Measurements from ENCODE around the gene PHF24.

The PHF24 gene

DNA sequence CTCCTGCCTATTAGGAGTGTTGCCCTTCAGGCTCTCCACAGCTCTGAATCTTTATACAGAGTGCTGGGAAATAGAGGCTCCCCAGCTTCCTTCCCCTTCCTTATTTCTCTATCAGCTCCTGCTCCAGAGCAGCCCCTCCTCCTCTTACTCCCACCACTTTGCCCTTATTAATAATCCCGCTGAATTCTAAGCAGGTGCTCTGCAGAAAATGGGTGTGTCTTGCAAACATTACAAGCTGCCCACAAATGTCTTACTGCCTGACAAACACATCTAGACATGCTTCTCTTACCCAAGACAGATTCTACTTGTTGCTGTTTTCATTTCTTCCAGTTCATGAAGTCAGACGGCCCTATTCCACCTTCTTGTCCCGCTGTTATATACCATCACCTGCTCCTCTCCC is 6.4 kb downstream of the PHF24 start:
- no peak overlapping the region for H3K4me3 ChIP-seq (replicated peaks in 1 of 2; ENCODE audit: low read depth in 2 of 2, low read length in 2 of 2)
- DNase-seq (ENCODE audit: low read depth in 2 of 2) = no peak
- TF ChIP-seq, protein P1, sequence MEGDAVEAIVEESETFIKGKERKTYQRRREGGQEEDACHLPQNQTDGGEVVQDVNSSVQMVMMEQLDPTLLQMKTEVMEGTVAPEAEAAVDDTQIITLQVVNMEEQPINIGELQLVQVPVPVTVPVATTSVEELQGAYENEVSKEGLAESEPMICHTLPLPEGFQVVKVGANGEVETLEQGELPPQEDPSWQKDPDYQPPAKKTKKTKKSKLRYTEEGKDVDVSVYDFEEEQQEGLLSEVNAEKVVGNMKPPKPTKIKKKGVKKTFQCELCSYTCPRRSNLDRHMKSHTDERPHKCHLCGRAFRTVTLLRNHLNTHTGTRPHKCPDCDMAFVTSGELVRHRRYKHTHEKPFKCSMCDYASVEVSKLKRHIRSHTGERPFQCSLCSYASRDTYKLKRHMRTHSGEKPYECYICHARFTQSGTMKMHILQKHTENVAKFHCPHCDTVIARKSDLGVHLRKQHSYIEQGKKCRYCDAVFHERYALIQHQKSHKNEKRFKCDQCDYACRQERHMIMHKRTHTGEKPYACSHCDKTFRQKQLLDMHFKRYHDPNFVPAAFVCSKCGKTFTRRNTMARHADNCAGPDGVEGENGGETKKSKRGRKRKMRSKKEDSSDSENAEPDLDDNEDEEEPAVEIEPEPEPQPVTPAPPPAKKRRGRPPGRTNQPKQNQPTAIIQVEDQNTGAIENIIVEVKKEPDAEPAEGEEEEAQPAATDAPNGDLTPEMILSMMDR (IDR thresholded peaks at IDR 0.05; ENCODE audit: low read depth, low read length) = no peak

DNA sequence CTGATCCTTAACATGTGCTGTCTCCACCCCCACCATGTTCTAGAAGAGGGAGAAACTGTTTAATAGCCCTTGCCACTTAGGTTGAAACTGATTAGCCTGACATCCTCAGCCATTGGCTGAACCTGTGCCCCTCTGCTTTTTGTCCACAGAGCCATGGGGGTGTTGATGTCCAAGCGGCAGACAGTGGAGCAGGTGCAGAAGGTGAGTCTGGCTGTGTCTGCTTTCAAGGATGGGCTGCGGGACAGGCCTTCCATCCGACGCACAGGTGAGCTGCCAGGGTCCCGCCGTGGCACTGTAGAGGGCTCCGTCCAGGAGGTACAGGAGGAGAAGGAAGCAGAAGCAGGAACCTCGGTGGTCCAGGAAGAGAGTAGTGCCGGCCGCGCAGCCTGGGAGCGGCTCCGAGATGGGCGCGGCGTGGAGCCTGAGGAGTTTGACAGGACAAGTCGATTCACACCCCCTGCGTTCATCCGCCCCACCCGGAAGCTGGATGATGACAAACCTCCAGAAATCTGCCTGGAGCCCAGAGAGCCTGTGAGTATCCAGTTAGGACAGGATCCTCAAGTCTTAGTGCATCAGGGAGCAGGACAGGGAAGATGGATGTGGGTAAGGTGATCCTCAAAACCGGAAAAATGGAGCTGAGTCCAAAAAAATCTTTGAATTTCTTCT is 13.2 kb downstream of the PHF24 start:
- no peak for DNase-seq (ENCODE audit: low read depth in 2 of 2)
- TF ChIP-seq, protein P1 (IDR thresholded peaks at IDR 0.05; ENCODE audit: low read depth, low read length) = no peak

DNA sequence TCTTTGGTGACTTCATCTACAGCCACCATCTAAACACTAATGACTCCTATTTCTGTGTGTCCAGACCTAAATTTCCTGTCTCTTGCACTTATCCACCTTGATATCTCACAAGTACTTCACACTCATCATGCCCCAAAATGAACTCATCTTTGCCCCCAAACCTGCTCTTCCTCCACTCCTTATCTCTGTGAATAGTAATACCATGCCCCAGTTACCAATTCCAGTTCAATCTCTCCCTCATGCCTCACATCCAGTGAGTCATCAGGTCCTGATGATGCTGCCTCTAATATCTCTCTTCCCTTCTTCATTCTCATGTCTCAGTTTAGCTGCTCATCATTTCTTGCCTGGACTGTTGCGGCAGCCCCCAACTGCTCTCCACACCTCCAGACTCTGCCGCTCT is 16.6 kb downstream of the PHF24 start:
- no peak overlapping the region for H3K4me3 ChIP-seq (replicated peaks in 1 of 2; ENCODE audit: low read depth in 2 of 2, low read length in 2 of 2)
- TF ChIP-seq, protein P1 (IDR thresholded peaks at IDR 0.05; ENCODE audit: low read depth, low read length) = no peak
- DNase-seq (ENCODE audit: low read depth in 2 of 2) = no peak

More for the DNA sequence above, 13.2 kb downstream of the PHF24 start:
- H3K4me3 ChIP-seq (replicated peaks in 1 of 2; ENCODE audit: low read depth in 2 of 2, low read length in 2 of 2) = no peak overlapping the region

DNA sequence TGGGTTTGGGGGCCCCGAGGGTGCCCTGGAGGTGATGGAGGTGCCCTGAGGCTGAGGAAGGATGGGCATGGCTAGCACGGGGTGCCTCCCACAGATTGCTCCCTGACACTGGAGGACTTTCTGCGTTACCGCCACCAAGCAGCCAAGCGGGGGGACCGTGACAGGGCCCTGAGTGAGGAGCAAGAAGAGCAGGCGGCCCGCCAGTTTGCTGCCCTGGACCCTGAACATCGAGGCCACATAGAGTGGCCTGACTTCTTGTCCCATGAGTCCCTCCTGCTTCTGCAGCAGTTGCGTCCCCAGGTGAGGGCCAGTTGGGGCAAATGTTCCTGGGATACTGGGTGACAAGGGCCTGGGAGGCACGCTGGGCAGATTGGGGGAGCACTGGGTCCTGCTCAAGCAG is 18.4 kb downstream of the PHF24 start:
- DNase-seq (ENCODE audit: low read depth in 2 of 2) = no peak
- TF ChIP-seq, protein P1 (IDR thresholded peaks at IDR 0.05; ENCODE audit: low read depth, low read length) = no peak

DNA sequence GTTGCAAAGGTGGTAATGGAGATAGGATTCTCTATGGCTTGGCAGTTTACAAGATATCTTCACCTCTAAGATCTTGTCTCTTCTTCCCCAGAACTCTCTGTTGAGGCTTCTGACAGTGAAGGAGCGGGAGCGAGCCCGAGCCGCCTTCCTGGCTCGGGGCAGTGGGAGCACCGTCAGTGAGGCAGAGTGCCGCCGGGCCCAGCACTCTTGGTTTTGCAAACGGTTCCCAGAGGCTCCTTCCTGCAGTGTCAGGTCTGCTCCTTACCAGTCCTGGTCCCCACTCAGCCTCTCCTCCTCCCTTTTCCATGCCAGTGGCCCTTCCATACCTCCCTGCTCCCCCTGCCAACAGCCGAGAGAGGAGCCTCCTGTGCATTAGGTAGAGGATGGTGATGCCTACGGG is 18.9 kb downstream of the PHF24 start:
- DNase-seq (ENCODE audit: low read depth in 2 of 2) = no peak
- H3K4me3 ChIP-seq (replicated peaks in 1 of 2; ENCODE audit: low read depth in 2 of 2, low read length in 2 of 2) = no peak overlapping the region
- TF ChIP-seq, protein P1 (IDR thresholded peaks at IDR 0.05; ENCODE audit: low read depth, low read length) = no peak

More for the DNA sequence above, 18.4 kb downstream of the PHF24 start:
- no peak overlapping the region for H3K4me3 ChIP-seq (replicated peaks in 1 of 2; ENCODE audit: low read depth in 2 of 2, low read length in 2 of 2)

DNA sequence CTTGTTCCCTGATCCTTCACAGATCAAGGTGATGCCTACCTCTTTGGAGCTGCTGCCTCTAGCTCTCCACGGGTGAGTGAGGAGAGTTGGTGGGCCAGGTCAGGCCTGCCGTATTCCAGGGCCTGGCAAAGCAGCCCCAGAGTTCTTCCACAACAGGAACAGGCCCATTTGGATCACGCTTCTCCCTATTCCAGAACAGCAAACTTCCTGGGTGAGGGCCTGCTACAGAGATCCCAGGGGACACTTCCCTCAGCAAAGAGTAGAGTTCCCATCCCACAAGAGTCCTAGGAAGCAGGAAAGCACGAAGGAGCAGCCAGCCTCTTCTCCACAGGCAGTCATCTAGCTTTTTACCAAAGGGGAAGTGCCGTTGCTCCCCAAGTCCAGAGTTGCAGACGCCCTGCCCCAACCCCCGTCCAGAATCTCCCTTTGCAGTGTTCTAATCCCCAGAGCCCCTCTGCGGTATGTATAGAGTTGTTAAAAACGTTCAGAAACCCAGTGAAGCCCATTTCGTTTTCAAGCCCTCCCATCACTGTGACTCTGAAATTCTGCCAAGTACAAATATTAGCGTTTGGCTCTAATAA is 22.2 kb downstream of the PHF24 start:
- no peak for DNase-seq (ENCODE audit: low read depth in 2 of 2)
- TF ChIP-seq, protein P1 (IDR thresholded peaks at IDR 0.05; ENCODE audit: low read depth, low read length) = no peak
- H3K4me3 ChIP-seq (replicated peaks in 1 of 2; ENCODE audit: low read depth in 2 of 2, low read length in 2 of 2) = no peak overlapping the region

Measured in cardiac fibroblast (primary cell).